NB4 (cell line): ENCODE data around the gene TRIM22.
"Not testable (repeated sequence)": the region's sequence is repeated elsewhere in the genome, so short reads cannot be mapped to it uniquely, and the experiment has no call there.

Experiments
- DNase-seq: peaks from one replicate; pipeline ENCODE4 v3.0.0; 2010; ENCODE audit warnings: low read depth
- H3K4me3 ChIP-seq: one replicate; pipeline ENCODE4 v1.5.1; 2011; ENCODE audit warnings: mild to moderate bottlenecking, low read depth, low read length, moderate library complexity
- CTCF ChIP-seq: IDR thresholded peaks from one replicate; pipeline ENCODE4 v1.5.1; 2012; ENCODE audit warnings: low read depth, low read length
- MAX ChIP-seq: IDR thresholded peaks from 2 replicates; pipeline ENCODE4 v1.6.1; 2011; ENCODE audit warnings: low read depth, low read length
- MYC ChIP-seq: IDR thresholded peaks from 2 replicates; pipeline ENCODE4 v1.6.1; 2011; ENCODE audit warnings: low read depth, low read length
- POLR2A ChIP-seq: IDR thresholded peaks from 2 replicates; pipeline ENCODE4 v1.6.1; 2011; ENCODE audit warnings: mild to moderate bottlenecking; ENCODE audit not compliant: insufficient read length; ENCODE audit errors: extremely low read depth

TRIM22 gene

GRCh38 chr11:5671831-5672230, 17.8 kb upstream of the TRIM22 start:
- no peak for DNase-seq
- no peak overlapping the region for H3K4me3 ChIP-seq
- TF ChIP-seq POLR2A (no peak), CTCF (no peak), MYC (no peak), MAX (no peak)

- TF ChIP-seq MAX (no peak), MYC (no peak), POLR2A (no peak), CTCF (no peak)
- no peak overlapping the region for H3K4me3 ChIP-seq
Observed at GRCh38 chr11:5674391-5674790, 15.2 kb upstream of the TRIM22 start.

GRCh38 chr11:5679811-5680210, 9.8 kb upstream of the TRIM22 start:
- H3K4me3 ChIP-seq = no peak overlapping the region
- no peak for DNase-seq
- TF ChIP-seq POLR2A = no peak
- TF ChIP-seq MAX = no peak
- TF ChIP-seq CTCF = no peak

More at GRCh38 chr11:5674391-5674790, 15.2 kb upstream of the TRIM22 start:
- no peak for DNase-seq

- not testable (repeated sequence) for H3K4me3 ChIP-seq, DNase-seq
Observed at GRCh38 chr11:5682890-5683441, 6.6 kb upstream of the TRIM22 start.

GRCh38 chr11:5683620-5684019, 6.0 kb upstream of the TRIM22 start:
- H3K4me3 ChIP-seq = peak overlapping the region; percentile 38
- DNase-seq = not testable (repeated sequence)

GRCh38 chr11:5684036-5684645, 5.4 kb upstream of the TRIM22 start:
- TF ChIP-seq MYC = no peak
- DNase-seq = peak; percentile 8
- H3K4me3 ChIP-seq = peak overlapping the region; percentile 77

GRCh38 chr11:5684646-5685362, 4.8 kb upstream of the TRIM22 start, which contains the start of gene TRIM5:
TRIM5 (minus strand) TSS chr11:5685074; CDS start chr11:5680177, 4,897 bp downstream.
- TF ChIP-seq POLR2A (peak; percentile 36), CTCF (peak; percentile 51), MYC (no peak), MAX (0 out of 2 replicates have a peak, but pooled peaks have one; percentile 38)
- H3K4me3 ChIP-seq = peak within 1 kb of the TSS; percentile 77
- DNase-seq = peak; percentile 85
